ENCODE measurements around the gene TNFAIP2.

DNA sequence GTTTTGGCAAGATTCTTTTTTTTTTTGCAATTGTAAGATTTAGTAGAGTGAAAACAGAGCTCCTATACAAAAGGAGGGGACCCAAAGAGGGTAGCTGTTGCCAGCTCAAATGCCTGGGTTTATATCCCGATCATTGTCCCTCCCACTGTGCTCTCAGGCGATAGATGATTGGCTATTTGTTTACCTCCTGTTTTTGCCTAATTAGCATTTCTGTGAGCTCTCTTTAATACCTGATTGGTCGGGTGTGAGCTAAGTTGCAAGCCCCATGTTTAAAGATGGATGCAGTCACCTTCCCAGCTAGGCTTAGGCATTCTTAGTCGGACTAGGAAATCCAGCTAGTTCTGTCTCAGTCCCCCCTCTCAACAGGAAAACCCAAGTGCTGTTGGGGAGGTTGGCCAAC is 26.9 kb upstream of the TNFAIP2 start:
- TF ChIP-seq, protein P1, sequence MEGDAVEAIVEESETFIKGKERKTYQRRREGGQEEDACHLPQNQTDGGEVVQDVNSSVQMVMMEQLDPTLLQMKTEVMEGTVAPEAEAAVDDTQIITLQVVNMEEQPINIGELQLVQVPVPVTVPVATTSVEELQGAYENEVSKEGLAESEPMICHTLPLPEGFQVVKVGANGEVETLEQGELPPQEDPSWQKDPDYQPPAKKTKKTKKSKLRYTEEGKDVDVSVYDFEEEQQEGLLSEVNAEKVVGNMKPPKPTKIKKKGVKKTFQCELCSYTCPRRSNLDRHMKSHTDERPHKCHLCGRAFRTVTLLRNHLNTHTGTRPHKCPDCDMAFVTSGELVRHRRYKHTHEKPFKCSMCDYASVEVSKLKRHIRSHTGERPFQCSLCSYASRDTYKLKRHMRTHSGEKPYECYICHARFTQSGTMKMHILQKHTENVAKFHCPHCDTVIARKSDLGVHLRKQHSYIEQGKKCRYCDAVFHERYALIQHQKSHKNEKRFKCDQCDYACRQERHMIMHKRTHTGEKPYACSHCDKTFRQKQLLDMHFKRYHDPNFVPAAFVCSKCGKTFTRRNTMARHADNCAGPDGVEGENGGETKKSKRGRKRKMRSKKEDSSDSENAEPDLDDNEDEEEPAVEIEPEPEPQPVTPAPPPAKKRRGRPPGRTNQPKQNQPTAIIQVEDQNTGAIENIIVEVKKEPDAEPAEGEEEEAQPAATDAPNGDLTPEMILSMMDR (IDR thresholded peaks at IDR 0.05), result no peak
- TF ChIP-seq EZH2 (IDR thresholded peaks at IDR 0.05) (no peak), EZH2phosphoT487 (IDR thresholded peaks at IDR 0.05) (no peak)

All from neural progenitor cell (in vitro differentiated cells).